ENCODE data around the gene DCBLD2. TPM values are rescaled to one million over a fixed set of nuclear protein-coding genes. Genes with fewer than 3 reads are reported as not detected.
"Not testable (repeated sequence)": the region's sequence is repeated elsewhere in the genome, so short reads cannot be mapped to it uniquely, and the experiment has no call there.

Gene DCBLD2
- total and polyA plus RNA-seq, 12 donors, result 9.1 to 68.2 (median 40.9) TPM

GRCh38 chr3:98877132-98877531, 24.4 kb downstream of the DCBLD2 start:
- DNase-seq, result no peak
- WGBS, 4 donors, result 91 to 93% (median 92%) methylated on average over 2 of the region's 2 CpGs
- intact Hi-C loops (cut with DNase I), result no loop called here
- Histone ChIP-seq H3K4me1 (replicated peaks in 1 of 2) (no peaks in the 10 kb centered on the region), H3K27me3 (no peaks in the 10 kb centered on the region), H3K36me3 (replicated peaks in 1 of 2) (no peaks in the 10 kb centered on the region), H3K9me3 (replicated peaks in 1 of 3) (no peaks in the 10 kb centered on the region), H3K27ac (no peak overlapping the region), H3K4me3 (no peak overlapping the region)
- TF ChIP-seq, protein P1, sequence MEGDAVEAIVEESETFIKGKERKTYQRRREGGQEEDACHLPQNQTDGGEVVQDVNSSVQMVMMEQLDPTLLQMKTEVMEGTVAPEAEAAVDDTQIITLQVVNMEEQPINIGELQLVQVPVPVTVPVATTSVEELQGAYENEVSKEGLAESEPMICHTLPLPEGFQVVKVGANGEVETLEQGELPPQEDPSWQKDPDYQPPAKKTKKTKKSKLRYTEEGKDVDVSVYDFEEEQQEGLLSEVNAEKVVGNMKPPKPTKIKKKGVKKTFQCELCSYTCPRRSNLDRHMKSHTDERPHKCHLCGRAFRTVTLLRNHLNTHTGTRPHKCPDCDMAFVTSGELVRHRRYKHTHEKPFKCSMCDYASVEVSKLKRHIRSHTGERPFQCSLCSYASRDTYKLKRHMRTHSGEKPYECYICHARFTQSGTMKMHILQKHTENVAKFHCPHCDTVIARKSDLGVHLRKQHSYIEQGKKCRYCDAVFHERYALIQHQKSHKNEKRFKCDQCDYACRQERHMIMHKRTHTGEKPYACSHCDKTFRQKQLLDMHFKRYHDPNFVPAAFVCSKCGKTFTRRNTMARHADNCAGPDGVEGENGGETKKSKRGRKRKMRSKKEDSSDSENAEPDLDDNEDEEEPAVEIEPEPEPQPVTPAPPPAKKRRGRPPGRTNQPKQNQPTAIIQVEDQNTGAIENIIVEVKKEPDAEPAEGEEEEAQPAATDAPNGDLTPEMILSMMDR (IDR thresholded peaks at IDR 0.05), result no peak
- no peak for TF ChIP-seq POLR2A (IDR thresholded peaks at IDR 0.05)

- no peak for TF ChIP-seq POLR2A (IDR thresholded peaks at IDR 0.05)
- TF ChIP-seq, protein P1 (IDR thresholded peaks at IDR 0.05), result no peak
- intact Hi-C loops (cut with DNase I), result no loop called here
- H3K4me1 ChIP-seq (replicated peaks in 1 of 2), result no peaks in the 10 kb centered on the region
- no peak overlapping the region for H3K27ac ChIP-seq
- no peaks in the 10 kb centered on the region for H3K36me3 ChIP-seq (replicated peaks in 1 of 2)
- 62 to 80% (median 74%) methylated on average over 3 of the region's 3 CpGs for WGBS, 4 donors
- no peak overlapping the region for H3K4me3 ChIP-seq
- no peaks in the 10 kb centered on the region for H3K27me3 ChIP-seq
- DNase-seq, result no peak
- no peaks in the 10 kb centered on the region for H3K9me3 ChIP-seq (replicated peaks in 1 of 3)
Measured at GRCh38 chr3:98875535-98875934, 26.0 kb downstream of the DCBLD2 start.

- Histone ChIP-seq H3K36me3 (replicated peaks in 1 of 2) (no peaks in the 10 kb centered on the region), H3K27ac (no peak overlapping the region), H3K9me3 (replicated peaks in 1 of 3) (no peaks in the 10 kb centered on the region), H3K27me3 (no peaks in the 10 kb centered on the region), H3K4me1 (replicated peaks in 1 of 2) (no peaks in the 10 kb centered on the region), H3K4me3 (no peak overlapping the region)
- intact Hi-C loops (cut with DNase I), result no loop called here
- TF ChIP-seq, protein P1 (IDR thresholded peaks at IDR 0.05), result no peak
- 86 to 98% (median 93%) methylated on average over 6 of the region's 6 CpGs for WGBS, 4 donors
- no peak for DNase-seq
Measured at GRCh38 chr3:98874602-98875249, 26.8 kb downstream of the DCBLD2 start.

DNA sequence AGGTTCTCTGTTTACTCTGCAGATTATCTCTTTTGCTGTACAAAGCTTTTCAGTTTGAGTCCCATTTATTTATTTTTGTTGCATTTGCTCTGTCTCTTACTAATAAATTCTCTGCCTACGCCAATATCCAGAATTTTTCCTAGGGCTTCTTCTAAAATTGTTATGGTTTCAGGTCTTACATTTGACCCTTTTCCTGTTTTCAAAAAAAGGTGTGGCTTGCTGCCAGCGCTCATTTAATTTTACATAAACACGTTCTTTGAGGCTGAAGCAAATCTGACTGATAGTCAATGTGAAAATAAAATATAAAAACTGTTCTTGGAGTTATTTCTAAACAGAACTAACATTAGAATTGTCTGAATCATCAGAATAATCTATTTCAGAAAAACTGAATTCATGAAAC, 32.1 kb downstream of the DCBLD2 start:
- Histone ChIP-seq H3K27ac (no peak overlapping the region), H3K4me1 (replicated peaks in 1 of 2) (no peaks in the 10 kb centered on the region), H3K36me3 (replicated peaks in 1 of 2) (no peaks in the 10 kb centered on the region), H3K27me3 (no peaks in the 10 kb centered on the region), H3K4me3 (no peak overlapping the region), H3K9me3 (replicated peaks in 1 of 3) (no peaks in the 10 kb centered on the region)
- no peak for DNase-seq
- 65 to 85% (median 82%) methylated on average over 3 of the region's 3 CpGs for WGBS, 4 donors
- intact Hi-C loops (cut with DNase I), result no loop called here
- no peak for TF ChIP-seq POLR2A (IDR thresholded peaks at IDR 0.05)
- TF ChIP-seq, protein P1 (IDR thresholded peaks at IDR 0.05), result no peak

DNA sequence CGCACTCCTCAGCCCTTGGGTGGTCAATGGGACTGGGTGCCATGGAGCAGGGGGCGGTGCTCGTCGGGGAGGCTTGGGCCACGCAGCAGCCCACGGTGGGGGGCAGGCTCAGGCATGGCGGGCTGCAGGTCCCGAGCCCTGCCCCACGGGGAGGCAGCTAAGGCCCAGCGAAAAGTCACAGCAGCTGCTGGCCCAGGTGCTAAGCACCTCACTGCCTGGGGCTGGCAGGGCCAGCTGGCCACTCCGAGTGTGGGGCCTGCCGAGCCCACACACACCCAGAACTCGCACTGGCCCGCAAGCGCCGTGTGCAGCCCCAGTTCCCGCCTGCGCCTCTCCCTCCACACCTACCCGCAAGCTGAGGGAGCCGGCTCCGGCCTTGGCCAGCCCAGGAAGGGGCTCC, 43.5 kb downstream of the DCBLD2 start:
- H3K4me3 ChIP-seq; H3K9me3 ChIP-seq (replicated peaks in 1 of 3); DNase-seq; intact Hi-C loops (cut with DNase I); H3K4me1 ChIP-seq (replicated peaks in 1 of 2); H3K27ac ChIP-seq; H3K27me3 ChIP-seq; H3K36me3 ChIP-seq (replicated peaks in 1 of 2): not testable (repeated sequence)
- WGBS, 4 donors, result 82 to 100% (median 98%) methylated on average over 5 to 21 of the region's 21 CpGs

GRCh38 chr3:98857258-98857657, 44.2 kb downstream of the DCBLD2 start:
- H3K4me3 ChIP-seq; H3K4me1 ChIP-seq (replicated peaks in 1 of 2); H3K27ac ChIP-seq; H3K9me3 ChIP-seq (replicated peaks in 1 of 3); H3K36me3 ChIP-seq (replicated peaks in 1 of 2); H3K27me3 ChIP-seq; intact Hi-C loops (cut with DNase I); DNase-seq: not testable (repeated sequence)
- 95 to 100% (median 98%) methylated on average over 8 to 9 of the region's 9 CpGs for WGBS, 4 donors
